NCI-H1694 treated with DMSO at 0.1 percent for 48 hours (cell line): ENCODE data around the gene POMT2.
"Not testable (repeated sequence)": the region's sequence is repeated elsewhere in the genome, so short reads cannot be mapped to it uniquely, and the experiment has no call there.

Experiments
- DNase-seq: peaks from one replicate; lab custom pipeline; 2025; lab: John Stamatoyannopoulos, UW

POMT2 gene

DNA sequence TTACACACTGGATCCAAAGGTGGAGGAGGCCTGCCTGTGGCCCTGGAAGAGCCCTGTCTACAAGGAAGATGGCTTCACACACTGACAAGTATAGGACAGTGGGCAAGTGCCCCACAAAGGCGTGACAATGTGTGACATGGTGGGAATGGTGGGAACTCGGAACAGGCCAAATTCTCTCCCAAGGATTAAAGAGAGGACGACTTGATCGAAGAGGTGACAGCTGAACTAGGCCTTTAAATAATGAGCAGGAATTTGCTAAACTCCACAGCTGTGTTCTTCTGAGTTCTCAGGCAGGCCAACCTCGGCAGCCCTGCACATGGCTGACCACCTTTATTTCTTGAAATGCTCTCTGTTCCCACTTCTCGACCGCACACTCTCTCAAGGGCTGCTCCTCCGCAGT lies 23.8 kb downstream of the POMT2 start:
- no peak for DNase-seq

DNA sequence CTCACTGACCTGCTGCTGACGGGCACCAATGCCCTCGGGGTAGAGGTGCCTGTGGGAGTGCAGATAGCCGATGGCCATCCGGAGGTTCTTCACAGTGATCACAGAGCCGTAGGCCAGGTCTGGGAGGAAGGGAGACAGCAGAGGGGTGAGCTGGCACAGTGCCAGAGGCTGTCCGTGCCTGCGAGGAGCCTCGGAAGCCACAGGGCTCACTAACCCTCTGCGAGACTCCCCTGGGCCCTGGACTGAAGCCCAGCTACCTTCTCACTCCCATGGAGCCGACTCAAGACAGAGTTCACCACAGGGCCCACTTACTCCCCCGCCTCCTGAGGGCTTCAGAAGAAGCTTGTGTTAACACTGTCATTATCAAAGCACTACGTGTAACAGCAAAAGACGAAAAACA lies 24.5 kb downstream of the POMT2 start:
- no peak for DNase-seq

DNA sequence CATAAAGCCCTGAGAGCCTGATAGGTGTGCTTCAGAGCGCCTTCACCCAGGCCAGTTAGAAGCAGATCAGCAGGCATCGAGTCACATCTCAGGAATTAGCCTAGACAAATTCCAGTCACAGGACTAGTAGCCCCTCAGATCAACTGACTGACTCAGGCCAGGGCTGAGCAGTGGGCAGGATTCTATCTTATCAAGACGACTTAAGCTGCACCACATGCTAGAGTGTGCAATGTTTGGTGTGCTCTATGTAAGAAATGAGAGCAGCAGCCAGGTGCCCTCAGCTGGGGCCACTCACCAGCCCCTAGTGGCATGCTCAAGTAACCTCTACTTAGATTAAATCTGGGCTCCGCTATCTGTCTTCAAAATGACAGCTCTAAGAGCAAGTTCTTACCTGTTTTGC lies 30.0 kb downstream of the POMT2 start:
- DNase-seq: no peak

DNA sequence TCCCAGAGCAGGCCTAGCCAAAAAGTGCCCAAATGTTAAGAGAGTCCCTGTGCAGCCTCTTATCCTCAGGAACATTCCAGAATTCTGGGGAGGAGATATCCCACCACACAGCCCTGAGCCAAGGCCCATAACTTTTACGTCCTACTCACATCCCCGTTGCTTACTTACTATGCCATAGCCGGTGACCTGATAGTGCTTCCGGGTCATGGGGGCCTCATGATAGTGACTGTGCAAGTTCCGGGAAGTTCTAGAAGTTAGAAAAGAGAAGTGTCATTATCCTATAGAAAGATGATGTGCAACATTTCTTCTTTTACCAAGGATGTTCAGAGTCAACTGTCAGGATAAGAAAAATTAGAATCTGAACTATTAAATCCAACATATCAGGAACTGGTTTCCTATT lies 34.1 kb downstream of the POMT2 start:
- DNase-seq: no peak

DNA sequence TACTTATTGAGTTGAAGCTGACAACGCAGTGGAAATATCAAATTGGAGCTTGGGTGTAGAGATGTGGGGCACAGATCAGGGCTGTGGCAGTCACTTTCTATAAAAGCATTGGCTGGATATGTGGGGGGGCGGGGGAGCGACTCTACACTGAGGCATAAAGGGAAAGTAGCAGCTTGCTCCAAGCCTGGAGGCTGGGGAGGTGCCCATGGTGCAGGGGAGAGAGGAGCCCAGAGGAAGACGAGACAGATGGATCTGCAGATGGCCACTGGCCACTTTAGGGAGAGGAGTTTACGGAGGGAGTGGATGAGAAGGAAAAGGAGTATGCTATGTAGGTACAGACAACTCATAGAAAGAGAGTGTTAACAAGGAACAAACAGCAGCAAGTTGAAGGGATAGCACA lies 36.2 kb downstream of the POMT2 start:
- peak; percentile 75 for DNase-seq

DNA sequence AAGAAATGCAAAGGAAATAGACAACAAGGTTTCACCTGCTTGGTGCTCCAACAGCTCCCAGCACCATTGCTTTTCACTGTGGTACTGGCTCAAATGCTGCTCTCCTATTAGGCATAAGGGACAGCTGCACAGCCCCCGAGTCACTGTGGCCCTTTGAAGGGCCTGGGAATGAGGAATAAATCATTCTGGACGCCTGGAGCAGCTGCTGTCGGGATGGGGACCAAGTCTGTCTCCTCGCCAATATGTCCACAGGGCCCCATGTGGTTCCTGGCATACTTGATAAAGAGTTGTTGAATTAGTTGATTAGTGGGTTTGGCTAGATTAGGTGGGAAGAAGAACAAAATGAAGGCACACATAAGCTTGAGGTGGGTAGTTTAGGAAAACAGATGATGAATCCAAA lies 36.6 kb downstream of the POMT2 start:
- DNase-seq: no peak

DNA sequence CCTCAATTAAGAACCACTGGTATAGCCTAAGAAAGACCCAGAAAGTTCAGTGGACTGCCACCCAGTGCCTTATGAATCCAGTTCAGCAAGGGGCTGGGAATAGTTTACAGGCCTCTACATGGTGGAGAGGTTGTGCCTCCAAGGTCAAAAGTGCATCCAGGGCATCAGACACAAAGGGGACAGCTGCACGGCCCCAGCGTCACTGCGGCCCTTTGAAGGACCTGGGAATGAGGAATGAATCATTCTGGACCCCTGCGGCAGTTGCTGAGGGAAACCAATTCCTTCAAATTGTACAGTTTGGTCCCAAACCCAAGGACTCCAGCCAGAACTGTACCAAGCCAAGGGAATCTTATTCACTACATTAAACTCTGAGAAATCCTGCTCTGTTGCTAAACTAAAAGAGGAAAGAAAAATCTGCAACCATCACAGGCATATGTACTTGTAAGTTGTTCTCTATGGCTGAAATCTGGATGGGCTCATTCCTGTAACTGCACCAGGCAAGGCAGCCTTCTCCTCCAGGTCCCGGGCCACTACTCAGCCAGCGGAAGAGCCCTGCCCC lies 38.8 kb downstream of the POMT2 start:
- DNase-seq: no peak

DNA sequence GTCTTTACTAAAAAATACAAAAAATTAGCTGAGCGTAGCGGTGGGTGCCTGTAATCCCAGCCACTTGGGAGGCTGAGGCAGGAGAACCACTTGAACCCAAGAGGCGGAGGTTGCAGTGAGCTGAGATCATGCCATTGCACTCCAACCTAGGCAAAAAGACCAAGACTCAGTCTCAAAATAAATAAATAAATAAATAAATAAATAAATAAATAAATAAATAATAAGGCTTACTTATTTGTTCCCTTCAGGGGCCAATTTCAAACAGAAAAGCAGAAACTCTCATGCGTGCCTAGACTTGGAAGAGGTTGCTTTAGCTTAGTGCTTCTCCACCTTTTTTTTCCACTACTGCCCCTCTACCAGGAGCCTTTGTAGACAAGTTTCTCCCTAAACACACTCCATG lies 39.8 kb downstream of the POMT2 start:
- DNase-seq: not testable (repeated sequence)

DNA sequence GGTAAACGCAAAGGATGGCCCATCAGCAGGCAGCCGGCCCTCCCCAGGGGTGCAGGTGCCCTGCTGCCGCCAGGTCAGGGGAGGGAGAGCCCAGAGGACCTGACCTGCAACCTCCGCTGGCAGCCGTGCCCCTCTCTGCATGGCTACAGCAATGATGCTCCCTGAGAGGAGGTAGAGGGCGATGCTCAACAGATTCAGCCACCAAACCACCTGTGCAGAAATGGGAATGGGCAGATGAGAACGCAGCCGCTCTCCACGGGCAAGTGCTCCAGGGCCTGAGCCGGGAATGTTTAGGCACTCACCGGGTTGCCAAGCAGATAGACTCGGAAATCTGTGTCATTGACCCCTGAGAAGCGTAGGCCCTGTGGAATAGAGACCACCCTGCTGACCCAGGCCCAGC lies 41.0 kb downstream of the POMT2 start:
- DNase-seq: no peak

DNA sequence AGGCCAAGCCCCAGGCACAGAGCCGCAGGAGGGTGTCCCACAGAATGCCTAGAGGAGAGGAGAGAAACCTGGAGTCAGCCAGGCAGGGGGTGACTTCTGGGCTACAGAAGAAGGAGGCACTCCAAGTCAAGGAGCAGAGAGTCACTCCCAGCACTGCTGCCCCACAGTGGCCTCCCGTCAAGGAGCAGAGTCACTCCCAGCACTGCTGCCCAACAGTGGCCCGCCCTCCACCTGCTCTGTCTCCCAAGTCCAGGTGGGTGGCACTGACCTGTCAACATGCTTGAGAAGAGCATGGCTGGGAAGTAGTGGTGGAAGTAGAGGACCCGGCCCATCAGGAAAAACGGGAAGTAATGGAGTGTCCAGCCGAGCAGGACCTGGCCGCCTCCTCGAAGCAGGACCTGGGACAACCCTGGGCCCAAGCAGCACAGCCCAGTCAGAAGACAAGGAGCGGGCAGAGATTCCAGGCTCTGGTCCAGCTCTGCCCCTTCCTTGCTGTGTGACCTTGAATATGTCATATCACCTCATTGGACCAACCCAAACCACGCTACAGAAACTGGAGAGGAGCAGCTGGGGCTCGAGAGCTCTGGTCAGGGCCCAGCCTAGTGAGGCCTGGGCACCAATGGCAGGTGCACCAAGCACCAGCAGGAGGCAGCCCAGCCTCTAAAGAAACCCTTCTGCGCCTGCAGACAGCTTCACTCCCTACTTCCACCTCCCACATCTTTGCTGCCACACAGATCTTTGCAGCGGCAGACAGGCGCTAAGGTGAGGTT lies 42.0 kb downstream of the POMT2 start:
- no peak for DNase-seq

DNA sequence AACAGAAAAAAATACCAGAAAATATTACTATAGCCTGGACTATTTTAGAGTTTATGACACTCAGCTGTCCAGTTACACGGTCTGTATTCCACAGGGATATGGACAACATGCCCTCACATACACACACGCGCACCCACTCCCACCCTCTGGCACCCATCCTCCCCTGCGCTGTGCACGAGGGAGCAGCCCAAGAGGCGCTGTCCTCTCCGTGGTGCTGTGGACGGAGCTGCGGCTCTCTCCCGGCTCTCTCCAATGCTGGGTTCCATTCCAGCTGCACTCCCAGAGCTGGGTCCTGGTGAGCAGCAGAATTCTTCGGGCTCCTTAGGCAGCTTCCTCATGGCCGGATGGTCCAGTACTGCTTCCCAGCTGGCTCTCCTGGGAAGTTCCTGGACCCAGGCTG lies 43.7 kb downstream of the POMT2 start:
- no peak for DNase-seq

DNA sequence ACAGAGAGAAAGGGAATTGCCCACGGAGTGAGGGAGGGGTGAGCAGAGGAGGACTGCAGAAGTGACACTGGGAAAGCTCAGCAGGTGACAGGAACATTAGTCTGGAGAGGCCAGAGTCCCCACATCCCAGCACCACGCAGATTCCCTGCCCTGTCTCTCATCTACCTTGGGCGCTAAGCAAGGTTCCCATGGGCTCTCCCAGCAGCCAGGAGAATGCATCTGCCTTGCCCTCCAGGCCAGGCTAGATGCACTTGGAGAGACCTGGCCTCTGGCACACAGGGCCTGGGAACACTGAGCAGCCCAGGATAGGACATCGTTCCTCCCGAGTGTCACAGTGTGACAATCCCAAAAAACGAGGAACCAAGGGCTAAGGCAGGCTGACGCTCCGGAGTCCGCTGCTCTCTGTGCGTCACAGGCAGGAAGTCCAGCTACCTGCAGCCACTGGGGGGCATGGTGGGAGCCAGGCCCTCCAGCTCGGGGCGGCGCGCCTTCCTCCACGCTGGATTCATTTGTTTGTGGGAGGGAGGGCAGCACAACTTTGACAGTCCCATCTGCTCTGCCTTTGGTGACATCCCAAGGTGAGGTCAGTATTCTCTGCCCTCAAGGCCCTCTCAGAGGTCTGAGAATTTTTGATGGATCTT lies 44.3 kb downstream of the POMT2 start:
- DNase-seq: no peak

DNA sequence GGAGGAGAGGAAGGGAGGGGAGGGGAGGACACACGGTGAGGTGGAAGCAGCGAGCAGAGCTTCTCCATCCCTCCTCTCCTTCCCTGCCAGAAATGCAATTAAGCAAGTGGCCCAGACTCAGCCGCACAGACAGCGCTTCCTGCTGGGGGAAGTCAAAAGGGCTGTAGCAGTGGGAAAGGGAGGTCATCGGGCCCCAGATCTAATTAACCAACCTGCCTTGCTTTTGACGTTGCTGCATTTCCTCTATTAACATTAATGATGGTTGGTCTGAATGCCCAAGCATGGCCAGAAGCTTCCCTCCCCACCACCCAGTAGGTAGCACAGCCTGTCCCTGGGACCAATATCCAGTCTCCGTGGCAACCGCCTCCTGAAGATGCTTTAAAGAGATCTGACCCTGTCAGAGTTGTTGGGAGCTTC lies 45.1 kb downstream of the POMT2 start:
- peak; percentile 97 for DNase-seq

DNA sequence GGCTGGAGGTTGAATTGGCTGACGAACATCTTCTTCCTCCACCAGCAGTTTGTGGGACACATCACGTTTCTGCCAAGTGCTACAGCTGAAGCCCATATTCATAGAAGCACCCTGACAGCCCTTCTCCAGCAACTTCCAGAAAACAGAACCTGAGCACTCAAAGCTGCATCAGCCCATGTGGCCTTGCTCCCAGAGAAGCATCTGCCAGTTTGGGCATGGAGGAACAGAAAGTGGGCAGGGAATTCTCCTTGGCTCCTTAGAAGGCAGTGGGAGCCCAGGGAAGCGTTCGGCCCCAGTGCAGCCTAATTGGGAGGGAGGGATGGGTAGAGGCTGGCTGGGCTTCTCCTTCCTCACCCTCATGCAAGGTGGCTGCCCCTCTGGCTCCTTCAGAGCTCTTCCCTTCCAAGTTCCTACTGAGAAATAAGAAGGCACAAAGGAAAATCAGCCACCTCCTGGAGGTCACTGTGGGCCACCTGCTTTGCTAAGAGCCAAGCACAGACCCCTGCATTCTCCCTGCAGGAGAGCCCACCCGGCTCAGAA lies 45.6 kb downstream of the POMT2 start:
- DNase-seq: peak; percentile 72

DNA sequence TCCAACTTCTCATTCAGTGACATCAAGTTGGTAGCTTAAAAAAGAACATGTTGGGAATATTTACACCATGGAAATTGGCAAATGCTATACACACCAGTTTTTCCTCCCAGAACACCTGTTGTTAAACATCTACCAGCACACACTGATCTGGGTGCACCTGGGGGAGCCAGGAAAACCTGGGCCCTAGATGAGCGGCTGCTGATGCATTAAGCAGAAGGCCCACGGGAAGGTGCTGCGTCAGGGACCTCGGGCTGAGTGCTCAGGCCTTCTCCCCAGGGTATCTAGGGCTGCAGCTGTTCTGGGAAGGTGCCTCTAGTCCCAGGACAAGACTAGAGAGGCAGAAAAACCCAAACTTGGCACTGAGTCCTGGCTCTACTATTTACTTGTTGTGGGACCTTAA lies 46.9 kb downstream of the POMT2 start:
- no peak for DNase-seq

DNA sequence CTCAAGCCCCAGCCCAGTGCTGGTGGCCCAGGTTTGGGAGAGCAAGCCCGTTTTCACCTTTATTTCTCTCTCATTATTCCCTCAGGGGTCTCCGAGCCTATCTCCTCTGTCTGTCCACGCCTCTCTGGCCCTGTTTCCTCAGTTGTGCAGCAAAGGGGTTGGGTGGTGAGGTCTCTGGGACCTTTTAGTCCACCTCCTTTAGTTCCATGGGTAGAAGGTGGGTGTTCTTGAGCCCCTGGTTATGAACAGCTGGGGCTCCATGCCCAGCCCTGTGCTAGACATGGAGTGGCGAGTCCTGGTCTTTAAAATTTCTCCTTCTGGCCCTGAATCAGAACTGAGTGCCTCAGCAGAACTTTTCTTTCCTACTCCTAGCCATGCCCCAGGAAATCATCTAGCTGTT lies 48.4 kb downstream of the POMT2 start:
- DNase-seq: no peak

DNA sequence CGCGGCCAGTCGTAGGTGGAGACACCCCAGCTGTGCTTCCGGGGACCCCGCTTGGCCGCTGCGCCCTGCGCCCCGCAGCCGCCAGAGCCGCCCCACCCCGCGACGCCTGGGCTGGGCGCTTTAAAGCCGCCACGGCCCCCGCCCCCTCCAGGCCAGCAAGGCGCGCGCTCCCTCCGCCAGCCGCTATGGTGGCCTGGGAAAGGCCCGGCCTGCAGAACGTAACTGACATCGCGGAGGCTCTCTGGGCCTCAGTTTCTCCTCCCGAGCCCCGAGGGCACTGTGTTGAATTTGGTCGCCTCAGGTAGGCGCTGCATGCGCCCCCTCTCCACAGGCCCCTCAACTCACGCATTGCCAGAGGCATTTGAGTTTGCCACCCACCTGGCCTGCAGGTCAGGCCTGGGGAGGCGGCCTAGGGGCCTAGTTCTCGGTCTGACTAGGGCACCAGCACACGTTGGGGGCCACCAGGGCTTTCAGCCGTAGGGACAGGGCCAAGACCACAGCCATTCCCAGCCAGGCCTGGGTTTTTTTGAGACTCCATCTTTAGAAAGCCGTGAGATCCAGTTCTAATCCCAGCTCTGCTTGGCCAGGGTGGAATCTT lies 49.5 kb downstream of the POMT2 start, which contains the start of gene NGB:
TSS of gene NGB (minus strand) at position 94 of the 598 bp plus-strand sequence. CDS start 269 bp downstream, outside the sequence.
- no peak for DNase-seq

DNA sequence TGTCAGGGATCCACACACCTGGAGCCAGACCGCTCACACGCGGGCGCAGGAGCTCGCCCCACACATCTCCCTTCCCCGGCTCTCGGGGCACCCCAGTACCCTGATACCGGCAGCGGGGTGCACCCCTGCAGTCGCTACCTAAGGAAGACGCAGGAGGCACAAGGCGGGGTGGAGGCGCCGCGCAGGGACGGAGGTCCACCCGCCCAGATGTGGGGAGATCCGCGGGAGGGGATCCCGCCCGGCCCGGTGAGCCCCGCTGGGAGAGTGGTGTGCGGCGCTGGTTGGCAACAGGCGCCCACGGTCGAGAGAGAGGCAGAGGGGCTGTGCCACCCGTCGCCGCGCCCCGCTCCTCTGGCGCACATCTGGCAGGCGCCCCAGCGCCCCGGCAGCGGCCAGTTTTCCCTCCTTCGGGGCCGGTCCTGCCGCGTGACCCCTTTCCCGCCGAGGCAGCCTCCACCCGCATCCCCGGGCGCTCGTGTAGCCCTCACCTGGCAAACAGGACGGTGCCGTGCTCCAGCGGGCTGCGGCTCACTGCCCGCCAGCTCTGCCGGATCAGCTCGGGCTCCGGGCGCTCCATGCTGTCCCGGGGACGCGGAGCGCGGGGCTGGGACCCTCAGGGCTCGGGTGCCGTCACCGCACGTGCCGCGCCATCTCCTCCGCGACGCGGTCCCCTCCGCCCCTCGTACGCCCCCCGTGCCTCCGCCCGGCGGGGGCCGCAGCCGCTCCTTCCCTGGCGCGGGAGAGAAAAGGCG lies 50.1 kb downstream of the POMT2 start:
- DNase-seq: no peak

DNA sequence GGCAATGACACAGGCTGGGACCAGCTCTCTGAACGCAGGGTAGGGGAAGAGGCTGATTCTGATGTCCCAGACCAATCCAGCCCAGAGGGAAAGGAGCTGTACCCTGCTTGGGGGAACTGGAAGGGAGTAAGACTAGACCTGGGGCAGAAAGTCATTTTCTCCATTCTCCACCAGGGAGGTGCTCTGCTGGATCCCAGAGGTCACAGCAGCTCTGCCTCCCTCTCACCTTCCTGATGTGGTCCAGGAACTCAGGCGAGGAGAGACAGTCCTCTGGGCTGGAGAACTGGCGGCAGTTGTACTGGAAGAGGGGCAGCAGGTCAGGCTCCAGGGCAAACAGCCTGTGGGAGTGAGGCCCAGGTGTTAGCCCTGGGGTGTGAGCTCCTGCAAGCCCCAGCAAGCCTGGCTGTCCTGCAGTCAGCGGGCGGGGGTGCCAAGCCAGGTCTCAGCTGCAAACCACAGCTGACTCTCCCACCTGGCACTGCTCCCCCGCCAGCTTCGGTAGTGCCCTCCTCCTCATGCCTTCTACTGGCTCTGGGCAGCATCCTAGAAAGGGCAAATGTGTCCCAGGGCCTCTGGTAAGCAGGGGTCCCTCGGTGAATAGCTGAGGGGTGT lies 51.6 kb downstream of the POMT2 start:
- peak; percentile 93 for DNase-seq

DNA sequence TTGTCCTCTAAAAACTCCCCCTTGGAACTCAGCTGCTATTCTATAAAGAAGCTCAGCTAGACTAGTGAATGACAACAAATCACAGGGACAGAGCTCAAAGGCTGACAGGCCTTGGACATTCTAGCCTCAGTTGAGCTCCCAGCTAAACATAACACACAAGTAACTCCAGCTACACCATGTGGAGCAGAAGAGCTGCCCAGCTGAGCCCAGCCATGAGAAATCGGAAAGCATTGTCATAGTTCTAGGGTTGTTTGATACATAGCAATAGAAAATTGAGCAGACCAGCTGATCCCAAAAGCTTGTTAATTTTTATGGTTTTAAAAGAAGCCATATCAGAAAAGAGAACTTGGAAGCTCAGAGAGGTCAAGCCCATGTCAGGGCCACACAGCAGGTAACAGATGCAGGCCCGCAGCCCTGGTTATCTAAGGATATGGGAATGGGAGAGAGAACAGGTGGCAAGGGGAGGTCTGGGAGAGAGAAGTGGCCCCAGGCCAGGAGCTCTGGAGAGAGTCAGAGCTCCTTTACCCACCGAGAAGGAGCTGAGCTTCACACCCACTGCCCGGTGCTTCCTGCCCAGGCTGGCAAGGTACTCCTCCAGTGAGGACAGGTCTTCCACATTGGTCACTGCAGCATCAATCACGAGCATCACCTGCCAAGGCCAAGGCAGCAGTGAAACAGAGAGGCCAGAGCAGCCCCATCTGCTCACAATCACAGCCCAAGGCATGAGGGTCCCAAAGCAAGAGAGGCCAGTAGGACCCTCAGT lies 52.6 kb downstream of the POMT2 start:
- peak; percentile 59 for DNase-seq

DNA sequence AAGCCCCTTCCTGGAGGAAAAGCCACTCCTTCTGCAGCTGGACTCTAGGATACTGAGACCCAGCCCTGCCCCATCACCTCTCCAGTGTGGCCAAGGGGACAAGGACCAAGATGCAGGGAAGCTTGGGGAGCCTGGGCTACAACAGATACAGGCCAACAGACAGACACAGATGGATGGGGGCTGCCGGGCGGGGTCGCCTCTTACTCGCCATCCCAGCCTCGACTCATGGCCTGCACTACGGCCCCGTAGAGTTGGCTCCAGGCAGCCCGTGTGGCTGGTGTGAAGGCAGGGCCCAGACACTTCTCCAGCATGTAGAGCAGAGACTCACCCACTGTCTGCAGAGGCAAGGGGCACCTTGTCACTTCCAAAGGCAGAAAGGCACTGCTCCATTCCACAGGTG lies 54.3 kb downstream of the POMT2 start:
- DNase-seq: no peak
